IPS-18a (cell line): ENCODE results near the gene CYP3A4.

ENCODE experiments used
- H3K27ac ChIP-seq: one replicate; pipeline ENCODE4 v1.5.1; 2013; ENCODE audit warnings: low read length
- H3K27me3 ChIP-seq: one replicate; pipeline ENCODE4 v1.6.1; 2013; ENCODE audit warnings: mild to moderate bottlenecking, low read length; ENCODE audit not compliant: control insufficient read depth, insufficient read depth
- H3K36me3 ChIP-seq: one replicate; pipeline ENCODE4 v1.6.1; 2013; ENCODE audit warnings: low read depth, low read length; ENCODE audit not compliant: control insufficient read depth
- H3K4me1 ChIP-seq: one replicate; pipeline ENCODE4 v1.6.1; 2013; ENCODE audit warnings: low read depth, low read length; ENCODE audit not compliant: control insufficient read depth
- H3K4me3 ChIP-seq: one replicate; pipeline ENCODE4 v1.5.1; 2013; ENCODE audit warnings: low read length
- H3K9ac ChIP-seq: one replicate; pipeline ENCODE4 v1.6.1; 2013; ENCODE audit warnings: mild to moderate bottlenecking, low read length, moderate library complexity
- H3K9me3 ChIP-seq: one replicate; pipeline ENCODE4 v1.6.1; 2013; ENCODE audit warnings: low read depth, low read length; ENCODE audit not compliant: control insufficient read depth

CYP3A4 gene

DNA sequence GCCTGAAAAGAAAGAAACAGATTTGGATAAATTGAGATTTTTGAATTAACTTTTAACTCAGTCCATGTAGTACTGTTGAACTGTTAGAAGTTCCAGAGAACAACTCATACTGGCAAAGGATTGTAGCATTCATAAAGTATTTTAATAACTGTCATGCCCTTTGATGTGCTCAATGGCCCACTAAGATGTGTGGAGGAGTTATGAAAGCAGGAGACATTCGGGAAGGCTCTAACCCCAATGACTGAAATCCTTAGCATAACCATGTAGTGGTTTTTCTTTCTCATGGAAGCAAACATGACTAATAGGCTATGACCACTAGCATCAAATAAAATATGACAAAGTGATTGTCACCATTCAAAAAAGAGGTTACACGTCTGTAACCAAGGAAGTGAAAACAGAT is 74.7 kb downstream of the CYP3A4 start:
- Histone ChIP-seq H3K9me3 (peaks cover 5% of the 10 kb centered on the region), H3K36me3 (no peaks in the 10 kb centered on the region), H3K9ac (no peak overlapping the region), H3K4me1 (no peaks in the 10 kb centered on the region), H3K27me3 (no peaks in the 10 kb centered on the region), H3K27ac (no peak overlapping the region), H3K4me3 (no peak overlapping the region)

GRCh38 chr7:99707096-99707495 is 76.9 kb downstream of the CYP3A4 start:
- no peaks in the 10 kb centered on the region for H3K36me3 ChIP-seq
- no peaks in the 10 kb centered on the region for H3K27me3 ChIP-seq
- no peak overlapping the region for H3K4me3 ChIP-seq
- H3K4me1 ChIP-seq: no peaks in the 10 kb centered on the region
- H3K27ac ChIP-seq: no peak overlapping the region
- H3K9ac ChIP-seq: no peak overlapping the region
- peaks cover 5% of the 10 kb centered on the region for H3K9me3 ChIP-seq
